Left forelimb (tissue), 1 donor: ENCODE results near the gene ASRGL1.

Source experiments
- DNase-seq: peaks from one replicate; pipeline ENCODE4 v3.0.0-alpha.2; 2018; ENCODE audit warnings: low spot score

ASRGL1 gene

DNA sequence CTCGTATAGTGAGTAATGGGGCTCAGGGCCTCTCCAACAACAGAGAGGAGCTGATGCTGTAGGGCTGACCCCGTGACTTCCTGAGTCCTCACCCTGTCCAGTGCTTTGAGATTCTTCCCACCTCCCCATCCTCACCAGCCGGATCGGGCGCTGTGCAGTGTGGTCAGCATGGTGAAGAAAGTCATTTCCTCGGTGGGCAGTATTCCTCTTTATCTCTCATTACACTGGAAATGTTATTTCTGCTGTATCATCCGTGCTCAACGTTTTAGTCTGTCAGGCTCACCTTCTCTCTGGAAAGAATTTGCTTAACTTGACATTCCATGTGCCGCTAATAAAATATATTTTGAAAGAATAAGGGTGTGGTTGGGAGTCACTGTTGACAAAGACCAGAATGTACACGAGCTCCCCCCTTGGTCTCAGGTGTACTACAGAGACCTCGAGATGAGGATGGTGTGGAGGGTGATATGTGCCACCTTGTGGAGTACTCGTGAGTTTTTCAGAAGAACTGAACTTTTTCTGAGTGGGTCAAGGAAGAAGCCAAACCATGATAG lies 55.9 kb downstream of the ASRGL1 start:
- DNase-seq = no peak

DNA sequence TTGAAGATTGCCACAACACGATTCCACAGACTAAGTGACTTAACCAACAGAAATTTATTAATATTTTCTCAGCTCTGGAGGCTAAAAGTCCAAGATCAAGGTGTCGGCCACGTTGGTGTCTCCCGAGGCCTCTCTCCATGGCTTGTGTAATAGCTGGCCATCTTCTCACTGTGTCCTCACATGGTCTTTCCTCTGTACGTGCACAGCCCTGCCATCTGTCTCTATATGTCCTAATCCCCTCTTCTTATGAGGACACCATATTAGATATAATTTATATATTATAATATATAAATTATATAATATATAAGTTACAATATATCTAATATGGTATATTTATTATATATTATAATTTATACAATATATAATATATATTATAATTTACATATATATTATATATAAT lies 56.5 kb downstream of the ASRGL1 start:
- DNase-seq = no peak

DNA sequence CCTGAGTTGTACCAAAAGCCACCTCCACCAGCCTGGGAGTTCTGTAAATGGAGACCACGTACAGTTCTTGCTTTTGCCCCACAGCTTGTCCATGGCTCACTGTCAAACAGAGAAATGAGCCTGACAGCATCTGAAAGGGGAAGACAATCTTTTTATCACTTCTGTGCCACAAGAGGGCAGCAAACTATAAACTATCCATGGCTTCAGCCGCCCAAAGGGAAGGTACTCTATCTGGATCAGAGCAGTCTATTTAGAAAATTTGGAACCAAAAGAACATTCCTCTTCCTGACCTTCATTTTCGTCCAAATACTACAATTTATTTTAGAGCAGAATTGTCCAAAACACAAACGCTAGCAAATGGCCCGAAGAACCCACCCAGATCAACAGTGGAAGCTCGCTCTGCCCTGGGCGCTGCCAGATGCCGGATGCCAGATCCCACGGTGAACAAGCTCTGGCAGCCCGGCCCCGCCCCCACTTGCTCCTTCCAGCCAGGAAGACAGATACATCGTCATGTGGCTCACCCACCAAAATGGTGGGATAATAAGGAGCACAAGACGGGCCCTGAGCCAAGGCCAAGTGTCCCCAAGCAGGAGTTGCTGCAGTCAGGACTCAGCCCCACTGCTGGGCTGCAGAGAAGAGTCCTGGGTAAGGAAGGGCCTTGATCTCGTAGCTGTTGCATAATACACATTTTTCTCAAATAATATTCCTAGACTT lies 57.7 kb downstream of the ASRGL1 start:
- peak; percentile 88 for DNase-seq

DNA sequence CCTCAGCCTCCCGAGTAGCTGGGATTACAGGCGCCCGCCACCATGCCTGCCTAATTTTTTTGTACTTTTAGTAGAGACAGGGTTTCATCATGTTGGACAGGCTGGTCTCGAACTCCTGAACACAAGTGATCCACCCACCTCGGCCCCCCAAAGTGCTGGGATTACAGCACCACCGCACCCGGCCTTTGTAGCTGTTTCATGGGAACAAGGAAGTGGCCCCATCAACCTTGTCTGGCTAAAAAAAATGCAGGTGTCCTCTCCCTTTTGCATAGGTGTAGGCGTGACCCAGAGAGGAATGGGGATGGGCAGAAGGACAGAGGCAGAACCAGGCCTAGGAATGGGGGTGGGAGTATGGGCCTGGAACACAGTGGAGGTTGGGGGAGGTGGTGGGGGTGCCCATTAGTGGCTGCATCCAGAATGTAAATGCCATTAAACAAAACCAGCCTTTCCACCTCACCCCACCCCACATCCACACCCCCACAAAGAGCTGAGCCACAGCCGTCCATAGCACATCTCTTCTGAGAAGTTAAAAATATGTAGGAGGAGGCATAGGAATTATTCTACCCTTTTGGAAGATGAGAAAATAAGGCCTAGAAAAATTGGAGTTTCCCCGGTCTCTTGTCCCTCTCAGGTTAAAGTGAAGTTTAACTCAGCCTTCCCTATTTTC lies 58.8 kb downstream of the ASRGL1 start:
- DNase-seq = no peak

DNA sequence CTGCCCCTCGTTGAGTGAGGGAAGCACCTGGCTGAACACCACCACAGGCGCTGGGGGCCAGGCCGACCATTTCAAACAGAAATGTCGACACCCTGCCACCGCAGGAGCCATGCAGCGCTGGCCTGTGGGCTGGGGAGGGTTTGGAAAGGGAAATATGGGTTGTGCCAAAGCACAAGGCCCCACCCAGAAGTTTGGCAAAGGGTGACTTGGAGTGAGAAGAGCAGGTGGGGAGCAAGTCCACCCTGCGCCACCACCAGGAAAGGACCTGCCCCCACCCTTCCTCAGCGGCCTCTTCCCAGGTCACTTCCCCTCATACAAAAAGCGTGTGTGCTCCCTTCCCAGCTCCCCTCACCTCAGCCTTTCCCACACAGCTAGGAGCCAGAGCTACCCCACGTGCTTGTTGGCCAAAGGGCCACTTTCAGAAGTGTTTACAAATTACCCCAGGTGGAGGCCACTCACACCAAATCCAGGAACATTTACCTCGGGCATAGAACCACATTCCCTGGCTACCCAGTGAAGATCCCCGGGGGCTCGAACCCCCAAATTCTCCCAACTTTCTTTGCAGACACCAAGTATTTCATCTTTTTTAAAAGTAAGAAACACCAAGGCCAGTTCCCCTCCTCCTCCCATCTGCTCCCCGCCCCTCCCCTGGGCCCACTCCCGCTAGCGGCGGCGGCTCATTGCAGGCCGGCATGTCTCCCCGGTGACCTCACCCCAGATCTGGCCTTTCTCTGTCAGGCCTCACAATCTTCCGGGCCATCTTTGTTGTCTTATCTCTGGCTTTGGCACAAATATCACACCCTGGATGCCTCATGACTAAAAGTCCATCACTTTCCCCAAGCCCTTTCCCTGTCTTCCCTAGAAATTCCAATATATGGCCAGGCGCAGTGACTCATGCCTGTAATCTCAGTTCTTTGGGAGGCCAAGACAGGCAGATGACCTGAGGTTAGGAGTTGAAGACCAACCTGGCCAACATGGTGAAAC lies 61.1 kb downstream of the ASRGL1 start:
- DNase-seq = no peak

DNA sequence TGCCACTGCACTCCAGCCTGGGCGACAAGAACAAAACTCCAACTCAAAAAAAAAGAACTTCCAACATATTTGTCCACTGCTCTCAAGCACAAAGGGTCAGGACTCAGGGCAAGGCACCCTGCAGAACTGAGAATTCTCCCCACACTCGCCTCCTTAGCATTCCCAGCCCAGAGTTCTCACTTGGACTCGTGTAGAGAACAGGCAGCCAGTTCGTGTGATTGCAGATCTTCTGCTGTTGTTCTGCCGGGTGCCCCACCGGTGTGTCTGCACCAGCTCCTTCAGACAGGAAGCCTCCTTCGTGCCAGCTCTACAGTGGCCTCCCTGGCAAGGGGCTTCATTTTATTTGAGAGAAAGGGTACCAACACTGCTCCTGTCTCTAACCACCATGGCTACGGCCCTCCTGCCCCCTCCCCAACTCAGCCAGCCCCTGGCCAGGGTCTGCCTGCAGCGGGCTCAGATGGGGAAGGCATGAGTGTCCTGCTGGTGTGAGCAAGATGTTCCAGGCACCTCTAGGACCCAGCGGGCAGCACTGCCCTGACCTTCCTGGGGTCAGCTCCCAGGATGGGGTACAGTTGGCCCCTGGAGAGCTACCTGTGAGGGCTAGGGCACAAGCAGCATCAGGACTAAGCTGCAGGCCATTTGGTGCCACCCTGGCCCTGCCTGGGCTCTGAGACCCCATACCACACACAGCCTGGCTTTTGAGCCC lies 62.1 kb downstream of the ASRGL1 start:
- DNase-seq = no peak

DNA sequence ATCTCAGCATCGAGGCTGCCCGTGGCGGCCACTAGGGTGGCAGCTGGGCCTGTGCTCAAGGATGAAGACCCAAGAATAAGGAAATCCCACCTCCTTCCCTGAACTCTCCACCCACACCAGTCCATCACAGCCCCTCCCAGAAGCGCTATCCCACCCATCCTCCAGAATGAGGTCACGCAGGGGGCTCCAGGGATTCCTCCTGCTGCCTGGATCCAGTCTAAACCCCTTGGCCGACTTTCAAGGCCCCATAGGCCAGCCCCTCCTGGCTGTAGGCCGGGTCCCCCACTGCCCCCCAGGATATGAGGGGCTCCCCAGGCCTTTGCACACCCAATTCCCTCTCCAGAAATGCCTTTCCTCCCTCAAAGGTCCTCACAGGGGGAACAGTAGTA lies 62.6 kb downstream of the ASRGL1 start:
- DNase-seq = peak; percentile 88

DNA sequence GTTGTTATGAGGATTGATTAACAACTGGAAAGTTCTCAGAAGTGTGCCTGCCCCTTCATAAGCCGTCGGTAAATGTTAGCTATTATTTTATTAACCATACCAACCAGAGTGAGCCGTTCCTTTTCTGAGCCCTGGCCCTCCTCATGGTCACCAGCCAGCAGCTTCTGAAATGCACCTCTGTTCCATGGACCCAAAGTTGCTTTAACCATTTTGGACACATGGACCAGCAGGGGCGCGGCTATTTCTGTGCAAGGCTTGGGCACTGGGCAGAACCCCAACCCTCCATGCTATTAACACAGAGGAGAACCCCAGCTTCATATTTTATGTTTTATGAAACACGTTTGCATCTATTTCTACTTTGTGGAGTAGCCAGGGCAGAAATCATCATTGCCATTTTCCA lies 63.0 kb downstream of the ASRGL1 start:
- no peak for DNase-seq

DNA sequence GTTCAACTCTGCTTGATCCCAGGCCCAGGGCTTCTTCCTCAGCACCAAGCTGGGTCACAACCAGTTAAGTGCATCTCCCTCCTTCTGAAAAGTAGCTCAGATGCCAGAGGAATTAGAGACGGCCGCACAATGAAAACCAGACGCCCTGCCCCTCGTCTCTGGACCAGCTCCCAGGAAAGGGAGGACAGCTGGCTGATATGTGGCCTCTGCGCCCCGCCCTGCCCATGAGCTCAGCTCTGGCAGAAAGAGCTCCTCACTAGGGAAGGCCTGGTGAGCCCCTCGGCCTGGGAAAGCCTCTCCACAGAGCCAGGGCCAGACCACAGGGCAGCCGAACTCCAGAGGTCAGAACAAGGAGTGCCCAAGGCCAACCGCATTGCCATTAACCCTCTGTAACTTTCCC lies 63.5 kb downstream of the ASRGL1 start:
- peak; percentile 90 for DNase-seq

DNA sequence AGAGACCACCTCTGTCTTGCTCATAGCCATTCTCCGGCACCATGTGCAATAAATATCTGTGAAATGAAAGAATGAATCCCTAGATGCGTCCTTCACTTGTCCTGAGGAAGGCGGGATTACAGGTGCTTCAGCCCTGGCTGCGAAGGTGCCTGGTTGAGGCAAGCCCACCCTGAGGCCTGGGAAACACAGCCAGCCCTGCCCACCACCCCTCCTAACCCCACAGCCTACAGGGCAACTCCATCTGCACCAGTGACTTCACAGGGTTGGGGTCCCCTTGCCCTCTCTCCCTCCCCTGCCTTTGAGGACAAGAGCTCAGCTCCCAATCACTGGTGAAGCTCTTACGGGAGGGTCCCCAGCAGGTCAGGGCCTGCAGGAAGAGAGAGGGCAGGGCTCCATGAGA lies 64.1 kb downstream of the ASRGL1 start:
- DNase-seq = no peak

DNA sequence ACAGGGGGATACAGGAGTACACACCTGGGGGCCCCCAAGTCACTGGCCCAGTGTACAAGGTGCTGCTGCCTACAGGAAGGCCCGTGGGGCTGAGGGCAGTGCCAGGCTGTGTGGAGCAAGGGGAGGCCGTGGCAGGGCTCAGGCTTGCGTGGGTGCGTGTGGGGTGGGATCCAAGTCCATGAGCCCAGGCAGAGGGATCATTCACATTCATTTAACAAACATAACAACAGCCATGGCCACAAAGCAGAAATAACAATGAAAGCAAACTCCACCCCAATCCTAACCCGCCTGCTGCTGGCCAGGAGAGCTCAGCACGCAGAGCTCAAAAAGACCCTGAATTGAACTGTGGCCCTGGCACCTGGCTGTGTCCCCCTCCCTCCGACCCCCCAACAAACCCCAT lies 64.6 kb downstream of the ASRGL1 start:
- no peak for DNase-seq

DNA sequence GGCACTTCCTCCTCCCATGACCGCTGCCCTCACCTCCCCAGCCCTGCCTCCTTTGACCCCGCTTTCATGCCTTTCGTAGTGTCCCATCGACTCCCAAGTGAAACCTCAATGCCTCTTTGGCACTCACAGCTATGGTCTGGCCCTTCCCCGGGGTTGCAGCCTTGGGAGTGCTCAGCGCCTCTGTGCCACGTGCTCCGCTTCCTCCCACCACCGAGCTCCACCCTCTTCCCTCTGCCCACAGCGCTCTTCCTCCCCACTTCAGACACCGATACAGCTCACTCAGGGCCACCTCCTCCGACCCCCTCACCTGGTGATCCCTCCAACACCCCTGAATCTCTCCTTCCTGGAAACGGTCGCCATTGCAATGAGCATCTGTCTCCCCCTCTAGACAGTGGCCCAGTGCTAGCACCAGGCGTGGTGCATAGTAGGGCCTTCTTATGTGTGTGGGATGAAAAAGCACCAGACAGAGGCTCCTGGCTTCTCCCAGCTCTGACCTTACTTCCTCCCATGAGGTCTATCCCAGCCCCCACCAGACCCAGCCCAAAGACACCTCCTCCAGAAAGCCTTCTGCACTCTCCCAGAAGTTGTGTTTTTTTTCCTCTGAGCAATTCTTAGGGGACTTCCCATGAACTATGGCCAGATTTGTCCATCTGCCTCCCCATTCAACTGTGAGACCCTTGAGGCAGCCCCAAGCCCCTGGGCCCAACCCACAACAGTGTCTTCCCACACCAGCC lies 65.1 kb downstream of the ASRGL1 start:
- no peak for DNase-seq

DNA sequence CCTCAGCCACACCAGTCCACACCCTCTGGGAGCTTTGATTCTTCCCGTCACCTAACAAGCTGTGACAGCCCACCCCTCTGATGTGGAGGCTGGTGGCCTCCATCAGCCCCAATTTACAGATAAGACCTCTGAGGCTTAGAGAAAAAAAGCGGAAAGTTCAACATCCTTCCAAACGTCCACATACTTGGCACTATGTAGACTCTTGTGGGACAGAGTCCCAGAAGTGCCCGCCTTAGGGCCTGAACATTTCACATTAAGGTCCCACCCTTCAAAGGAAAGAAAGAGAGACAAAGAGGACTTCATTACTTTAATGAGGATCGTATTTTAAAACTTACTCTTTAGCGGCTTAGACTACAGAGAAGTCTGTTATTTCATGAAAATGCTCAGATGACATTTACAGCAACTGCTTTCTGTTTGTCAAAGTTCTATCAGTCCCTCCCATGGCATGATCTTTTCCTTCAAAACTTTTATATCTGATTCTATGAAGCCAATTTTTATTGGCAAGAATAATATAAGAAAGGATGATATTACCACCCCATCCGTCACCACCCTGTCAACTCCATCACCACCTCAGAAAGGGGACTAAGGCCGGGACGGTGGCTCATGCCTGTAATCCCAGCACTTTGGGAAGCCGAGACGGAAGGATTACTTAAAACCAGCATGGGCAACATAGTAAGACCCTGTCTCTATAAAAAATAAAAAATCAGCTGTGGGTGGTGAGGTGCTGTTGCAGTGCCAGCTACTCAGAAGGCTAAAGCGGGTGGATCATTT lies 65.9 kb downstream of the ASRGL1 start:
- no peak for DNase-seq

DNA sequence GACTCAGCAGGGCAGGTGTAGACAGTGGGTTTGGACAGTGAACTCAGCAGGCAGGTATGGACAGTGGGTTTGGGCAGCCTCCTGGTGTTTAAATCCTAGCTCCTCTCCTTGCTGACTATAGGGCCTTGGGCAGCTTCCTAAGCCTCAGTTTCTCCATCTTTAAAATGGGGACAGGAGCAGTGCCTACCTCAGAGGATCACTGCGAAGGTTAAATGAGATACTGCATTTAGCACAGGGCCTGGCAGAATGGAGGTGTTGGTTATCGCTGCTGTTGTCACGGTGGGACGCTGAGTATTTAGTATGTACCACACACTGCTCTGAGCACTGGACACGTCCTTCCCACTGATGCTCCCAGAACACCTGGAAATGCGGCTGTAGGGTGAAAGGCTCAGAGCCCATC lies 67.2 kb downstream of the ASRGL1 start:
- no peak for DNase-seq

DNA sequence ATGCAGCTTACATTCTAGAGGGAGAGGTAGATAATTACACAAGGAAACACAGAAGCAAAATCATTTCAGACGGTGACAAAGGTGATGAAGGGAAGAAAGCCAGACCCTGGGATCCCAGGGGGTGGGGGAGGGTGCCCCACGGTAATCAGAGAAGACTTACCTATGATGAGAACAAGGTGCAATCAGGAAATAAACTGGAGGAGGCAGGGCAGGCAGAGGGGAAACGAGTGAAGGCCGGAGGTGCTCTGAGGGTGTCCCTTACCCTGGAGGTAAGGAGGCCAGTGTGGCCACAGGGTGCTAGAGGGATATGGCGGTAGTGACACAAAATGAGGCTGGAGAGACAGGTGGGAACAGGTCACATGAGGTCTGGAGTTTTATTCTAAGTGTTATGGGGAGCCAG lies 67.7 kb downstream of the ASRGL1 start:
- DNase-seq = no peak

DNA sequence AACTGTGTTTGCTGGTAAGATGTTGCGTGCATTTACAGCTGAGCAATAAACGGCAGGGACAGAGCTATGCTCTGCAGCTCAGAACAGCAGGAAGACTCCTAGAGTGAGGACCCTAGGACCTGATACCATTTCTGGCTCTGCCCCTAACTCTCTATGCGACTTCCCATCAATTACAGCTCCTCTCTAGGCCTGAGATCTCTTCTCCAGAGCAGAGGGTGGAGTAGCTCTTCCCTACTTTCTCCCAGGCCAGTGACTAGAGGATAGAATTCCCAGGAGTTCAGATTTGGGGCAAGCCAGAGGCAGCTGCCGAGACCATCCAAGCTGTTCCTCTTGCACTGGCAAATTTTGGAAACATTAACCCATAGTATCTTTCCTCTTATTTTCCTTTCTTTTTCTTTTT lies 68.8 kb downstream of the ASRGL1 start:
- no peak for DNase-seq

DNA sequence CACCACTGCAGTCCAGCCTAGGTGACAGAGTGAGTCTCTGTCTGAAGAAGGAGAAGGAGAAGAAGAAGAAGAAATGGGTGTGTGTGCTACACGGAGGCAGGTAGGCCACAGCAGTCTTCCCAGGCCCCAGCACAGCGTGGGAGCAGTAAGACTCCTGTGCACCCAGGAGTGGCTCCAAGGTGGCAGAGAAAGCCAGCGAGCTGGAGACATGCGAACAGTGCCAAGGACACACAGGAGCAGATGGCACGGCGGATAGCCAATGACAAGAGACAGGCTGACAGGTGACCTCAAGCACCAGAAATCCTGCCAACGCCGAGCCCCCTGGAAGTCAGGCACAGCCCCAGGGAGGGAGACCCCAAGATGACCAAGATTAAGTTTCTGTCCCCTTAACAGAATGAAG lies 72.6 kb downstream of the ASRGL1 start:
- DNase-seq = no peak

DNA sequence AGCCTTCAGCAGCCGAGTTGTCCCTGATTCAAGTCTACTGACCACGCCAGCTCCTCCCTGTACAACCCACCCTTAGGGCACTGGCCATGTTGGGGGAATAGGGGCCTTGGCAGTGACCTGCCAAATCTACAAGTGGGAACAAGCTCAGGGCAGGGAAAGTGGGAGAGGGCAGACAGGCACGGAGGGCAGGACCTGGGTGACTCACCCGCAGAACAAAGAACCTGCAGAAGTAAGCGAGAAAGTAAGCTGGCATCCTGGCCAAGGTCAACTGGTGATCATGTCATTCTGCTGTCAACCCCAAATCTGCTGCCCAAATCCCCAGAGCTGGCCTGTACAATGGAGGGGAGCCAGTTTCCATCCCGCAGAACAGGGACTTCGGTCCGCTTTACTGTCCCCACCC lies 73.7 kb downstream of the ASRGL1 start:
- no peak for DNase-seq

DNA sequence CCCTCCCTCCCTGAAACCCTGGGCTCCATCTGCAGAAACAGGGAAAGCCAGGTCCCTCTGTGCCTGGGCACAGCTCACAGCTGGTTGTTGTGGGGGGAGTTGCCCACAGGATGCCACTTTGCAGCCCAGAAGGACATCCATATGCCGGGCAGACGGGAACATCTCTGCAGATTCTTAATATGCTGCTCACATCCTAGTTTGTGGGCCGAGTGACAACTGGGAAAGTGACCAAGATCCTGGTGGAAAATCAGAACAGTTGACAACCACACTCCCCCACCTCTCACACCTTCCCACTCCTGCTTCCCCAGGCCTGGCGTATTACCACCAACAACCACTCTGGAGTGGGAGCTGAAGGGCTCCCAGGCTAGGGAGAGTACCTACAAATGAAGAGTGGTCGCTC lies 74.3 kb downstream of the ASRGL1 start:
- no peak for DNase-seq

DNA sequence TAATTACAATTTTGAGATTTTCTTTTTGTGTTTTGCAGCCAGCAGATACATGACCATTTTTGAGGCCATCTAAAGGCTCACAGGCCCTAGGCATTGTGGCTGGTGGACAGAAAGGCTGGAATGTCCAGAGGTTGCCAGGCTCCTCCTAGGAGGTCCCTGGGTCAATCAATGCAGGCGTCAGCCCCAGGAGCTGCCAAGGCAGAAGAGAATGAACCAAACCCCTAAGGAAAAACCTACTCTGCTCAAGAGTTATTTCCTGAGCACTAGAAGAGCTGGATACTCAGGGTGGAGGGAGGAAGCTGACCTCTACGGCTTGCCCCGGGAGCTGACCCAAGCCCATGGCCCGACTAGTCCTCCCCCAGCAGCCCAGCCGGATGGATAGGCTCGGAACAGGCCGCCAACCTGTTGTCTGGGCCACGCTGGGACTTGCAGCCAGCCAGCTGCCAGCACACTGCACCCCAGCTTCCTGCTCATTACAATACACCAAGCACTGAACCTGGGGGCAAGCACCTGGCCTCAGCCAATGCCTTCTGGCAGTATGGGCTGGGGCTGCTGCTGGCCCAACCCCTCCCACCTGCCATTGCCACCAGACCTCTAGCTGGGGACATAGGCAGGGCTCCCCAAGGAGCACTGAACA lies 75.9 kb downstream of the ASRGL1 start:
- DNase-seq = no peak
